ENCODE measurements around the gene NES.

DNA sequence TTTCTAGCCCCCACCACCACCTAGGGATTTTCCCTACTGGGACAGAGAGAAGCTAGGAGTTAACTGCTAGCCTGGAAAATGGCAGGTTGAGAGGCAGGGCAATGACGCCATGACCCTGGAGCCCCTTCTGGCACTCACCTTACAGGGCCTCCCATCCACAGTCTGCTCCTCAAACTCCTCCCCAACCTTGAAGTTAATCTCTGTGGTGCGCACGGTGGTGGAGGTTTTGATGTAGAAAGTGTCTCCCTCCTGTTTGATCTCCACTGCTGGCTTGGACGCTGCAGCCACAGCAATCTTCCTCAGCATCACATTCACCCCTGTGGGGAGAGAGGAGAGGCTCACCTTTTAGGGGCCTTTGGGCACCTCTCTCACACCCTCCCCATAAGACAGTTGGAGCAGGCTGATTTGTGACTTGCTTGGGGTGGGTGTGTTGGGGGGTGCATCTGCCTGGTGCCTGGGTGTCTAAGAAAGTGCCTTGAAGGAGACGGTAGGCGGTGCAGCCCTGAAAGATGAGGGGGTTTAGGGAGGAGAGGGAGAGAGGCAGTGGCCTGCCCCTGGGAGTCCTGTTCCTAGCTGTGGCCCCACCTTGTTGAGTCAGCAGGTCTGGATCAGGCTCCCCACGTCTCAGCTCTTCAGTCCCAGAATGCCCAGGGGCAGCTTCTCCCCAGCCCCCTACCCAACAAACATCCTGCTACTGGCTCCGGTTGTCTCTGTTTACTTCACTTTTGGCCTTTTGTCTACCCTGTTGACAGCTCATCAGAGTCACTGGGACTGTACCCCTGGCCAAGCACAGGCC is 23.7 kb upstream of the NES start:
- TF ChIP-seq, protein P1, sequence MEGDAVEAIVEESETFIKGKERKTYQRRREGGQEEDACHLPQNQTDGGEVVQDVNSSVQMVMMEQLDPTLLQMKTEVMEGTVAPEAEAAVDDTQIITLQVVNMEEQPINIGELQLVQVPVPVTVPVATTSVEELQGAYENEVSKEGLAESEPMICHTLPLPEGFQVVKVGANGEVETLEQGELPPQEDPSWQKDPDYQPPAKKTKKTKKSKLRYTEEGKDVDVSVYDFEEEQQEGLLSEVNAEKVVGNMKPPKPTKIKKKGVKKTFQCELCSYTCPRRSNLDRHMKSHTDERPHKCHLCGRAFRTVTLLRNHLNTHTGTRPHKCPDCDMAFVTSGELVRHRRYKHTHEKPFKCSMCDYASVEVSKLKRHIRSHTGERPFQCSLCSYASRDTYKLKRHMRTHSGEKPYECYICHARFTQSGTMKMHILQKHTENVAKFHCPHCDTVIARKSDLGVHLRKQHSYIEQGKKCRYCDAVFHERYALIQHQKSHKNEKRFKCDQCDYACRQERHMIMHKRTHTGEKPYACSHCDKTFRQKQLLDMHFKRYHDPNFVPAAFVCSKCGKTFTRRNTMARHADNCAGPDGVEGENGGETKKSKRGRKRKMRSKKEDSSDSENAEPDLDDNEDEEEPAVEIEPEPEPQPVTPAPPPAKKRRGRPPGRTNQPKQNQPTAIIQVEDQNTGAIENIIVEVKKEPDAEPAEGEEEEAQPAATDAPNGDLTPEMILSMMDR (IDR thresholded peaks at IDR 0.05 in 8 of 11, conservative IDR thresholded peaks at IDR 0.05 in 3 of 11) = no peak
- no peak for TF ChIP-seq POLR2A (IDR thresholded peaks at IDR 0.05)

All from spleen (tissue), 7 donors.